ENCODE measurements around the gene NEK11.

DNA sequence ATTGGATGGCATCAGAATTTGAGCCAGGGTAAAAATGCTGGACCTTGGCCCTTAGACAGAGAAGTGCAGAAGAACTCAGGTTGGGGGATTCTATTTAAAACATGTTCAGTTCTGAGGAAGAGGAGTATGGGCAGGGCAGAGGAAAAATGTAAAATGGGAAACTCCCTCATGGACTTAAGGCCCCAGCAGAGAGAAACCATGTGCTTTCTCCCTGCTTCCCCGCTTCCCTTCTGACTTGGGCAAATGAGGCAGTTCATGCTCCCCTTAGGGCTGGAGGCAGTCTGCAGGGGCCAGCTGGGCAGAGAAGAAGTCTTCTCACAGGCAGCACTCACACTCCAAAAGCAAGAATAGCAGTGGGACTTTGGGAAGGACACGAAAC lies 345.0 kb downstream of the NEK11 start:
- TF ChIP-seq POLR2A (IDR thresholded peaks at IDR 0.05): no peak
- TF ChIP-seq, protein P1, sequence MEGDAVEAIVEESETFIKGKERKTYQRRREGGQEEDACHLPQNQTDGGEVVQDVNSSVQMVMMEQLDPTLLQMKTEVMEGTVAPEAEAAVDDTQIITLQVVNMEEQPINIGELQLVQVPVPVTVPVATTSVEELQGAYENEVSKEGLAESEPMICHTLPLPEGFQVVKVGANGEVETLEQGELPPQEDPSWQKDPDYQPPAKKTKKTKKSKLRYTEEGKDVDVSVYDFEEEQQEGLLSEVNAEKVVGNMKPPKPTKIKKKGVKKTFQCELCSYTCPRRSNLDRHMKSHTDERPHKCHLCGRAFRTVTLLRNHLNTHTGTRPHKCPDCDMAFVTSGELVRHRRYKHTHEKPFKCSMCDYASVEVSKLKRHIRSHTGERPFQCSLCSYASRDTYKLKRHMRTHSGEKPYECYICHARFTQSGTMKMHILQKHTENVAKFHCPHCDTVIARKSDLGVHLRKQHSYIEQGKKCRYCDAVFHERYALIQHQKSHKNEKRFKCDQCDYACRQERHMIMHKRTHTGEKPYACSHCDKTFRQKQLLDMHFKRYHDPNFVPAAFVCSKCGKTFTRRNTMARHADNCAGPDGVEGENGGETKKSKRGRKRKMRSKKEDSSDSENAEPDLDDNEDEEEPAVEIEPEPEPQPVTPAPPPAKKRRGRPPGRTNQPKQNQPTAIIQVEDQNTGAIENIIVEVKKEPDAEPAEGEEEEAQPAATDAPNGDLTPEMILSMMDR (IDR thresholded peaks at IDR 0.05): no peak

Measured in thyroid gland (tissue), 4 donors.